Measurements from ENCODE around the gene HLA-B.
"Not testable (repeated sequence)": the region's sequence is repeated elsewhere in the genome, so short reads cannot be mapped to it uniquely, and the experiment has no call there.

The HLA-B gene

DNA sequence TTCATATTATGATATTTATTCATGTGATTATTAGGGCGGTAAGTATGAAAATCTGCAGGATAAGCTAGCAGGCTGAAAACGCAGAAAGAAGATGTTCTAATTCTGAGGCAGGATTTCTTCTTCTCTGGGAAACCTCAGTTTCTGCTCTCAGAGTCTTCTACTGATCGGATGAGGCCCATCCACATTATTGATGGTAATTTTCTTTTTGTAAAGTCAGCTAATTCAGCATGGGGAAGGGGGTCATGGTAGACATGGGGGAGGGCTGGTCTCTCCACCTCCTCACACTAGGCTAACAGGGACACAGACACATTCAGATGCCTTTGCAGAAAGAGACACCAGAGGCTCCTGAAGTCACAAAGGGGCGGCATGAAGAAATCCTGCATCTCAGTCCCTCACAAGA is 24.7 kb upstream of the HLA-B start:
- DNase-seq: no peak

DNA sequence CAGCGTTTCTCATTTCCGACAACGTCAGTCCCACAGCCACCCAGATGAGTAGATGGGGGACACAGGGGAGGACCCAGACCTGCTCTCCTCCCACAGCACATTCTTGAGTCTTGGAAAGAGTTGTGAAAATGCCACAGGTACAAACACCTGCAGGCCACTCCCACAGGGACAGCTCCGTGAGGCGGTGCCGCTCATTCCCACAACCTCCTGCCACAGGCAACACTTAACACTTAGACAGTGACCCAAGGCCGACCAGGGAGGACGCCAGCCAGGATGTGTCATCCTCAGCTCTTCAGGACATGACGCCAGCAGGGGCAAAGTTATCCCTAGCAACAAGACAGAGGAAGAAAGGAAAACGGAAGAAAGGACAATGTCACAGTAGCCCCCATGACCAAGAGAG is 22.9 kb upstream of the HLA-B start:
- no peak for DNase-seq

DNA sequence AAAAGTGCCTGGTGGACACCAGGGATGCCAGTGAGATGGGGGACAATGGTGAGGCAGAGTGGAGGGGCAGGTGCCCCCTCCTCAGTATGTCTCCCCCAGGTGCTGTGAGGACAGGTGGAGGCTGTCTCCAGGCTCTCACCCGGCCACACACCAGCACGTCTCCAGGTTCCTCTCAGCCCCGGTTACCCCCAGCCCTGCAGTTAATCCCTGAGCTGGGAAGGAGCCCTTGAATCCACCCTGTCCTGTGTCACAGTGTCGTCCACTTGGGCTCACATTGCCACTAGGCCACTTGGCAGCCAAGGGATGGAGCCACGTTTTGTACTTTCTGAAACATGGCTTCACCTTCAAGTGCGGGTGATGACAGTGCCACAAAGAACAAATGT is 21.7 kb upstream of the HLA-B start:
- DNase-seq: no peak

DNA sequence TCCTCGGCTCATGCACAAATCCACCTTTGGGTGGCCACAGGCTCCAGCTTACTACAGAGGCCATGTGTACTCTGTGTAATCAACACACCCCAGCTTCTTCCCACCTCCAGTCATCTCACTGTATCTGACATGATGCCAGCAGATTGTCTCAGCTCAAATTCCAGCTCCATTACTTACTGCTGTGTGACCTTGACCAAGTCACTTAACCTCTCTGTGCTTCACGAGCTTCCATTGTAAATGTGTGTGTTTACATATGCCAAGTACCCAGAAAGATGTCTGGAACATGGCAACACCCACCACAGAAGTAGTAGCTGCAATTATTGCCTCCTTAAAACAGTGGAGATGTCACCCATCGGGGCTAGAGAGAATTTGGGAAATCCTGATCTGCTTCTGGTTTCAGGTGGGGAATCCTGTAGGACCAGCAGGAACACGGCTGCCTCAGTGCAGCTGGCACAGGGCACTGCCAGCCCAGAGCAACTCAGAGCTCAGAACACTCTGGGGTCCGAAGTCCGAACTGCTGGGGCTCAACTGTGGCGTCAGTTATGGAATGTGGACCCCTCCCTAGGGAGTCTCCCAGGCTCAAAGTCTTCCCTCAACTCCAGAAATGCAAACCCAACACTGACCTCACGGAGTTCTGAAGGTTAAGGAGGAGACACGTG is 21.2 kb upstream of the HLA-B start:
- no peak for DNase-seq

DNA sequence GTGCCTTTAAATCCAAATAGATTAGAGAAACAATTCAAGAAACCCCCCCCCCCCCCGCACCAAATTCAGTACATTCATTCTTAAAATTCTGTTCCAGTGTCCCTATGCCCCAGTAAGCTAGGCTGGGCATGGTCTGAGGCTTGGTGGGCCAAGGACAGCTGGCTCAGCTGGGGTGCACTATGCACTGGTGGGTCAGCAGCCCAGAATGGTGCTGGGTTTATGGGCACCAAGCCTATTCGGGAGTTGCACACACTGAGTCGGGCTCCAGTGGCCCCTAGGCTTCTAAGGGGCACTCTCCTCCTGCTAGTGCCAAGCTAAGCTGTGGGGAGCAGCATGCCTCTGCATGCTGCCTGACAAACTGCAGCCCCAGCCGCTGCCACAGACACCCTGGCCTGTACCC is 20.1 kb upstream of the HLA-B start:
- DNase-seq: no peak

DNA sequence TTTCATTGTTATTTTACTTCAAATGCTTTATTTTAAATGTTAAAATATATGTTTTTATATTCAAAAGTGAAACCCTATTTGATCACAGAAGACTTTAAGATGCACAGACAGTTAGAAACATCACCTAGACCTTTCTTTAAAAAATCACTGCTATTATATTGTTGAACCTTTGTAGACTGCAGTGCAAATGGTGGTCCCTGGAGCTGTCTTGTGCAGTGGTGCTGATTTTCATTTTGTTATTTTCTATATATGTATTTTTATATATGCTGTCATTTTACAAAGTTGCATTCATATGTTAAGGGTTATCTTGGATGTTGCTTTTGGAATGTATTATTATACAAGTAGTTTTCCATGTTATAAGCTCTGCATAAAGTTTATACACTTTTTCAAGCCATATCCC is 18.7 kb upstream of the HLA-B start:
- no peak for DNase-seq

DNA sequence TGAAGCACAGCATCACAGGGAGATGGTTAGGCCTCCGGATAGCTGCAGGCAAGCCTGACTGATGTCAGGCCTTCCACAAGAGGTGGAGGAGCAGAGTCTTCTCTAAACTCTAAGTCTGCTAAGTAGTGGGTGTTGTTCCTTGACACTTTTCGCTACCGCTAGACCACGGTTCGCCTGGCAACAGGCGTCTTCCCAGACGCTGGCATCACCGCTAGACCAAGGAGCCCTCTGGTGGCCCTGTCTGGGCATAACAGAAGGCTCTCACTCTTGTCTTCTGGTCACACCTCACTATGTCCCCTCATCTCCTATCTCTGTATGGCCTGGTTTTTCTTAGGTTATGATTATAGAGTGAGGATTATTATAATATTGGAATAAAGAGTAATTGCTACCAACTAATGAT is 17.1 kb upstream of the HLA-B start:
- not testable (repeated sequence) for DNase-seq

DNA sequence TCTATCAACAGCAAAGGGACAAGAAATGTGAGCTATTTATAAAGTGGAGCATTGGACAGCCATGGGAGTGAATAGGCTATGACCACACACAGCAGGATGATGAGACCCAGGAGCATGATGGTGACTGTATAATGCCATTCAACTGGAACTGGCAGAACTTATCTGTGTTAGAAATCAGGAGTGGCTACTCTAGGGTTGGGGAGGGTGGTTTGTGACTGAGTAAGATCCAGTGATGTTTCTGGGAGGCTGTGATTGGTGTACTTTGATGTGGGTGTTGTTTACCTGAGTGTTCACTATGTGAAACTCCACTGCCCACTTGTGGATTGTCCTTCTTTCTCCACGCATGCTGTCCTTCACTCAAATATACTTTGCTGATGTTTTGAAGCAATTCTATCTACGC is 11.5 kb upstream of the HLA-B start:
- DNase-seq: no peak

DNA sequence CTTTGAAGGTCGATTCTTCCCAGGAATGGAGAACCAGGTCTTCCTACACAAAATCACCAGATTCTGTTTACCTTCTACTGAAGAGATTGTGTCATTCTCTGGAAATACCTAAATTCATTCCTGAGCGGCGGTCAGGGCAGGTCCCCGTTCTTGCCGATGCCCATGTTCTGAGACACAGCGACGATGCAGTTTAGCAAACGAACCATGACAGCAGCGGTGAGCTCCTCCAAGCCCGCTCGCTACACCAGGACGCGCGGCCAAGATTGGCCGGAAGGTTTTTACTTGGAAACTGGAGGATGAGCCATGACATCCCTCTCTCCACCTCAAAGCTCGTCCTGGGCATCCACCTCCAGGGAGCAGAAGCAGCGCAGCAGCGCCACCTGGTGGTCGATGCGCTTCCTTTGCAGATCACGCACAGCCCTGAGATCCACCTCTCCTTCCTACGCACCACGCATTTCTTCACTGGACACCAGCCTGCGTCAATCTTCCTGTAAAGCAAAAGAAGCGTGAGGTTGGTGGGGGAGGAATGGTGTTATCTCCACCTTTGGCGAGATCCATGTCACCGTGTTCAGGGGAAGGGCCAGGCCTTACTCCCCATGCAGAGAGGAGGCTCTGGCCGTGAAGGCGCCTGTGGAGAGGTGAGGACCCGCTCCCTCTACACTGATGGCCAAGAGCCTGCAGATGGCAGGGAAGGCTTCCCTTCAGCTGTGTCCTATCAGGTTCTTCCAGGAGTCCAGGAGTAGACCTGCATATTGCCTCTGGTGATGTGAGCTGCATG is 9.9 kb upstream of the HLA-B start:
- DNase-seq: peak; percentile 93

DNA sequence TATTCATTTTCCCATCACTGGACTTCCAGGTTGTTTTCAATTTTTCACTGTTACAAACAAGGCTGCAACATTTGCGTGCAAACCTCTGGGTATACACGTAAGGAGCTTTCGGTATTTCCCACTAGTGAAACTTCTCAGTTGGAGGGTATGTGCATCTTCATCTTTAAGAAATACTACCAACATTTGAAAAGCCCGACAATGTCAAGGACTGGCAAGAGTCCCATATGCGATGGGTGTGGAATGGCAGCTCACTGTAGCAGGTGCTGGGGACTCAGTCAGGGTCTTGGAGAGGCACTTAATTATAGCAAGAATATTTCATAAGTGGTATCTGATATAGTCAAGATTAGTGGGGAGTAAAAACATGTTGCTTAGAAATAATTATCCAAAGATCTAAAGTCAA is 8.9 kb upstream of the HLA-B start:
- DNase-seq: no peak

DNA sequence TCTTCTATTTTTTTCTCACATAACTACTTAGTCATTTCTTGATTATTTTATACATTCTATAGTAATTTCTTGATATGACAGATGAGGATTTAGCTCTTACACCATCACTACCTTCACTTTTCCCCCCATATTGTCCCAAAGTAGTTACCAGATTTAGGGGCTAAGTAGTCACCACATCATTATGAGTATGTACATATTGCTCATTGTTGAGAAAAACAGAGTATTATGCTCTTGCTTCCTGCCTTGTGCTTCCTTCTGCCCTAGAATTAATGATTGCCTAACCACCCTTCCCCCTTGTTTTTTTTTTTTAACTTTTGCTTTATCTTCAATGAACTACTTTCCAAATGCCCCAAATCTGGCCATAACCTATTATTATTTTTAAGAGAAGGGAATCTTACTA is 6.8 kb upstream of the HLA-B start:
- DNase-seq: no peak

DNA sequence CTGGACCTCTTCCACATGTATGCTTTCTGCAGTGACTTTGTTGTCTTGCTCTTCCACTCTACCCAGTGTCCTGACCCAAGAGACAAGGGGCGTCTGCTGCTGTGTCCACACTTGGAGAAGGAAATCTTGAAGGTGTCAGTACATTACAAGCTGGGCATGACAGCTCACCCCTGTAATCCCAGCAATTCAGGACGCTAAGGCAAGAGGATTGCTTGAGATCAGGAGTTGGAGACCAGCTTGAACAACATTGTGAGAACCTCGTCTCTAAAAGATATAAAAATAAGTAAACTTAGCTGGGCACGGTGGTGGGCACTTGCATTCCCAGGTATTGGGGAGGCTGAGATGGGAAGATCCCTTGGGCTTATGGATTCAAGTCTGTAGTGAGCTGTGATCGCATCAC is 5.8 kb upstream of the HLA-B start:
- no peak for DNase-seq

DNA sequence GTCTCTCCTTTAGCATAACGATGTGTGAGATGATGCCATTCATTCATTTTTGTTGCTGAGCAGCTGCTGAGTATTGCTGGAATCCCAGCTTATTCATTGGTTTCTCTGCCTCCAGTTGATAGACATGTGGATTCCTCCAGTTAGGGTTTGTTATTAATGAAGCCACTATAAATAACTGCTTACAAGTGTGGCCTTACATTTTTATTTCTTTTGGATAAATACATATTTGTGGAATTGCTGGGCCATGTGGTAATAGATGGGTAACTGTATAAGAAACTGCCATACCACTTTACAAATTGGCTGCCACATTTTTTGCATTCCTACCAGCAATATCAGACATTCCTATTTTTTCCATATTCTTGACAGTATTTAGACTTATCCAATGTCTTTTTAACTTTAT is 2.6 kb upstream of the HLA-B start:
- DNase-seq: no peak

DNA sequence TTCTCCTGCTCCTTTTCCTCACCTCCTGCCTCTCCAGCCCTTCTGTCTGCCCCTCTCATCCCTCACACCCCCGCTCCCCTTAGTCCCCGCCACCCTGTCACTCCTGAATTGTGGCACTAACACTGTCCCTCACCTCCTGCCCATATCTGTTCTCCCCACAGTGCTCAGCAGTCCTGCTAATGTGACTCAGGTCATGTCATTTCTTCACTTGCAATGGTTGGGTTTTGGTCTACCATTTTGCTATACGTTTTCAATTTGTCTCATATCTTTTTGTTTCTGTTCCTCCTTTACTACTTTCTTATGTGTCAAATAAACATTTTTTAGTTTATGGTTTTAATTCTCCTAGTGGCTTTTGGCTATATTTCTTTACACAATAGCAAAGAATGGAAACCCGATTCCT is 1.3 kb upstream of the HLA-B start:
- no peak for DNase-seq

DNA sequence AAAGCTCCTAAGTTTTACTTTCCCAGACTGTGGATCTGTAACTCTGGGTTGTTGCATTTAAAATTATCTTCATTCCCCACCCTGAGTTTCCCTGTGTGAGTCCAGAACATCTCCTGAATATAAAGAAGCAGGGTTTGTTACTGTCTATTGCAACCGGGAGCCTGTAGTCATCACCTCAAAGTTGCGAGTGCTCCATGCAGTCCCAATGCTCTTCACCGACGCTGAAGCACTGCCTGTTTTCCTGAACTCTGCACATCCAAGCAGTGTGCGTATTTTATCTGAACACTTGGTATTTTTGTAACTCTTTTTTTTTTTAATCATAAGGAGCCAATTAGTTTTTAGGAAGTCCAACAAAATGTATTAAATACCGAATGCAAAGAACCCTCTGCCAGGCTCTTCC is 907 bp upstream of the HLA-B start:
- no peak for DNase-seq

DNA sequence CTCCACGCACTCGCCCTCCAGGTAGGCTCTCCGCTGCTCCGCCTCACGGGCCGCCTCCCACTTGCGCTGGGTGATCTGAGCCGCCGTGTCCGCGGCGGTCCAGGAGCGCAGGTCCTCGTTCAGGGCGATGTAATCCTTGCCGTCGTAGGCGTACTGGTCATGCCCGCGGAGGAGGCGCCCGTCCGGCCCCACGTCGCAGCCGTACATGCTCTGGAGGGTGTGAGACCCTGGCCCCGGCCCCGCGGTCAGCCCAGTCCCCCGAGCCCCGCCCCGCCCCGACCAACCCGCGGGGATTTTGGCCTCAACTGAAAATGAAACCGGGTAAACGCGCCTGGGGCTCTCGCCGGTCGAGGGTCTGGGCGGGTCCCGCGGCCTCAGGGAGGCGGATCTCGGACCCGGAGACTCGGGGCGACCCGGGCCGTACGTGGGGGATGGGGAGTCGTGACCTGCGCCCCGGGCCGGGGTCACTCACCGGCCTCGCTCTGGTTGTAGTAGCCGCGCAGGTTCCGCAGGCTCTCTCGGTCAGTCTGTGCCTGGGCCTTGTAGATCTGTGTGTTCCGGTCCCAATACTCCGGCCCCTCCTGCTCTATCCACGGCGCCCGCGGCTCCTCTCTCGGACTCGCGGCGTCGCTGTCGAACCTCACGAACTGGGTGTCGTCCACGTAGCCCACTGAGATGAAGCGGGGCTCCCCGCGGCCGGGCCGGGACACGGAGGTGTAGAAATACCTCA is 598 bp downstream of the HLA-B start:
- DNase-seq: no peak

DNA sequence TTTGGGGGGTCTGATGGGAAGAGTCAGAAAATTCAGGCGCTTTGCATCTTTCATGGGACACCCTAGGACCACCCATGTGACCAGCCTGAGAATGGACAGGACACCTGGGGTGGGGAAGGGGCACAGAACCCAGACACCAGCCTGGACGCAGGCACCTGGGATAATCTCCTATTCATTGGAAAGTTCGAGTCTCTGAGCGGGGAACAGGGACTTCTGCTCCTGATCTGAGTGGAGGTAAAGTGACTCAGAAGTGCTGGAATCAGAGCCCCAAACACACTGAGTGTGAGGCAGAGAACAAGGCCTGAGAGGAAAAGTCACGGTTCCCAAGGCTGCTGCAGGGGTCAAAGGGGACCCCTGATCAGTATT is 1.4 kb downstream of the HLA-B start:
- no peak for DNase-seq

DNA sequence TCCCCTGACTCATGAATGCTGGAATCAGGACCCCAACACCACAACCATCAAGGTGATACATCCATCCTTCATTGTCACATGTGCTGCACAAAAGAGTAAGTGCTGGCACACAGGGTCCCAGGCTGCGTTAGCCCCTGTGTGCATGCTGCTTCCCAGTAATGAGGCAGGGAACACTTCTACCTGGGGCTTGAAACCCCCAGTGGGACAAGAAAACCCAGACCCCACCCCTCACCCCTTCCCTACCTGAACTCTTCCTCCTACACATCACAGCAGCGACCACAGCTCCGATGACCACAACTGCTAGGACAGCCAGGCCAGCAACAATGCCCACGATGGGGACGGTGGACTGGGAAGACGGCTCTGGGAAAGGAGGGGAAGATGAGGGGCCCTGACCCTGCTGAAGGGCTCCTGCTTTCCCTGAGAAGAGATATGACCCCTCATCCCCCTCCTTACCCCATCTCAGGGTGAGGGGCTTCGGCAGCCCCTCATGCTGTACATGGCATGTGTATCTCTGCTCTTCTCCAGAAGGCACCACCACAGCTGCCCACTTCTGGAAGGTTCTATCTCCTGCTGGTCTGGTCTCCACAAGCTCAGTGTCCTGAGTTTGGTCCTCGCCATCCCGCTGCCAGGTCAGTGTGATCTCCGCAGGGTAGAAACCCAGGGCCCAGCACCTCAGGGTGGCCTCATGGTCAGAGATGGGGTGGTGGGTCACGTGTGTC is 2.0 kb downstream of the HLA-B start:
- no peak for DNase-seq

DNA sequence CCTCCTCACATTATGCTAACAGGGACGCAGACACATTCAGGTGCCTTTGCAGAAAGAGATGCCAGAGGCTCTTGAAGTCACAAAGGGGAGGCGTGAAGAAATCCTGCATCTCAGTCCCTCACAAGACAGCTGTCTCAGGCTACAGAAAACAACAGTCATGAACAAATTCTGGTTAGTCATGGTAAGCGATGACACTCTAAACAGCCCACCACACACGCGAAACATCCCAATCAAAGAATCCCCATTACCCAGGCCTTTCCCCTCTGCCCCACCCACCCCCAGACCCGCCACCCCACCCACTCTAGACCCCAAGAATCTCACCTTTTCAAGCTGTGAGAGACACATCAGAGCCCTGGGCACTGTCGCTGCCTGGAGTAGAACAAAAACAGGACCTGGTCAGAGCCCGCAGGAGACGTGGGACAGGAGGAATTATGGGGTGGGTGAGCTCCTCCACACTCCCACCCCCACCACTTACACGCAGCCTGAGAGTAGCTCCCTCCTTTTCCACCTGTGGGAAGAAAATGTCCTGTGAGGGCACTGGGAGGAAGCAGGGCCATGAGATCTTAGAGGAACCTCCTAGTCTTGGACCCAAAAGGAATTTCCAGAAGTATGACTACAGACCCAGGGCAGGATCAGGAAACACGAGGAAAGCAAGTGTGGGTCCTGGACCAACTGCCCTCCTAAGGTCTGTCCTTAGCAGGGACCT is 2.7 kb downstream of the HLA-B start:
- DNase-seq: no peak

DNA sequence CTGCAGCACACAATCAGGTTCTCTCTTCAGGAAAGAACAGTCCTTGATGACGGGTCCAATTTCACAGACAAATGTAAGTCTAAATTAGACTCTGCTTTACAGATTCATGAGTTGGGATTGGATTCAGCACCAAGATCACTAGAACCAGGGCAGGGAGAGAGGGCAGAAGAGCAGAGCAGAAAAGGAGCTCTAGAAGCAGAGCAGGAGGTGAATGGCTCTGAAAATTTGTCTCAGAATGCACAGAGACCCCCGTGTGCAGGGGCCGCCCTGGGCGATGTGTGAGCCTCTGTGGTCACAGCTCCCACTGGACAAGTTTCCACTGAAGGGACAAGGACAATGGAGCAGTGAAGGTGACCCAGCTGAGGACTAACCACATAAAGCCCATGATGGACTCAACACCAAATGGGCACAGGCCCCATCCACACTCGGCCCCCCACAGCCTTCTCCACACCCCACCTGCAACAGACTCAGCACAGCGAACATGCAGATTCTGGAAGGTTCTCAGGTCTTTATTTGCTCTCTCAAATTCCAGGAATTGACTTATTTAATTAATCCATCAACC is 3.5 kb downstream of the HLA-B start:
- no peak for DNase-seq

DNA sequence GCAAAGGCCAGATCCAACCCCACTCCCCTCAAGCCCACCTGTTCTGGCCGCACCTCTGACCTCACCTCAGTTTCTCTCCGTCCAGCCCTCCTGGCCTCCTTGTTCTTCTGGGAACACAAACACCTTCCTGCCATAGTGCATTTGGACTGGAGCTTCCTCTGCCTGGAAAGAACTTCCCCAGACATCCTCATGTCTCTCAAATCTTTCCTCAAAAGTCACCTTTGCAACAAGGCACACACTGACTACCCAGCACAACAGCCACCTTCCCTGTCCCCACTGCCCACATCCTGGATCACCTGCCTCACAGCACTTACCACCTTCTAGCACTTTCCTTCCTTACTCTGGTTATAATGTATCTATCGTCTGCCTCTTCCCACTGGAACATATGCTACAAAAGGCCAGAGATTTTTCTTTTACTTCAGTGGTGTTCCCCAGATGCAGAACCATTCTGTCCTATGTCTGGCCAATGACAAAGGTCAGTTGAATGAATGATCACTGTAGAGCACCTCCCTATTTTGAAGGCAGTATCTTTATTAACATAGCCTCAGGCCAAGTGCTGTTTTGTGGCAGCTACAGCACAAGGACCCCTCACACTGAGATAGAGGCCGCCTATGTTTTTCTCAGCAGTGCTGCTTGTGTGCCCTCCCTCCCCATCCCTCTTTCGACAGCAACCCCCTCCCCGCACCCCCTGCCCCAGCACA is 4.1 kb downstream of the HLA-B start:
- DNase-seq: no peak

DNA sequence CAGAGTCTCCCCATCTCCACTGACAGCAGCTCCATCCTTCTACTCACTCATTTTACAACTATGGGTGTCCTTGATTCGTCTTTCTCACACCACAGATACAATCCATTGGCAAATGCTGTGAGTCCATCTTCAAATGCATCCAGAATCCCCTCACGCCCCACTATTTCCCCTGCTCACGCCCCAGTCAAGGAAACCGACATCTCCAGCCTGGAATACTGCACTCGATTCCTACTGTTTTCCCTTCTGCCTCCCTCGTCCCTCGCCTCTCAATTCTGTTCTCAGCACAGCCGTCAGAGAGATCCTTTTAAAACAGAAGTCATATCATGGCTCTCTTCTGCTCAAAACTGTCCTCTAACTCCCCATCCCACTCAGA is 4.7 kb downstream of the HLA-B start:
- DNase-seq: no peak

All from retina (tissue), 1 donor.